Left forelimb (tissue), 1 donor: Measurements from ENCODE around the gene MYO18B.

Experiments
- DNase-seq: peaks from one replicate; pipeline ENCODE4 v3.0.0-alpha.2; 2018; ENCODE audit warnings: low spot score

Gene MYO18B

GRCh38 chr22:25828422-25828821 lies 86.4 kb downstream of the MYO18B start:
- DNase-seq = no peak

- DNase-seq = no peak
Observed at GRCh38 chr22:25829237-25829636, 87.2 kb downstream of the MYO18B start.

GRCh38 chr22:25829808-25830777 lies 88.1 kb downstream of the MYO18B start:
- no peak for DNase-seq

GRCh38 chr22:25833091-25833490 lies 91.1 kb downstream of the MYO18B start:
- no peak for DNase-seq

- no peak for DNase-seq
Observed at GRCh38 chr22:25833676-25834075, 91.7 kb downstream of the MYO18B start.

- DNase-seq = no peak
Observed at GRCh38 chr22:25834490-25834889, 92.5 kb downstream of the MYO18B start.

GRCh38 chr22:25835348-25835747 lies 93.4 kb downstream of the MYO18B start:
- DNase-seq = no peak

GRCh38 chr22:25837288-25837900 lies 95.4 kb downstream of the MYO18B start:
- no peak for DNase-seq

GRCh38 chr22:25838960-25839741 lies 97.2 kb downstream of the MYO18B start:
- no peak for DNase-seq

GRCh38 chr22:25839755-25840154 lies 97.8 kb downstream of the MYO18B start:
- DNase-seq = no peak

- no peak for DNase-seq
Observed at GRCh38 chr22:25840167-25840566, 98.2 kb downstream of the MYO18B start.

GRCh38 chr22:25840891-25841290 lies 98.9 kb downstream of the MYO18B start:
- DNase-seq = no peak

GRCh38 chr22:25841775-25842174 lies 99.8 kb downstream of the MYO18B start:
- DNase-seq = no peak

GRCh38 chr22:25843660-25844405 lies 101.8 kb downstream of the MYO18B start:
- DNase-seq = no peak

- DNase-seq = no peak
Observed at GRCh38 chr22:25844601-25845000, 102.6 kb downstream of the MYO18B start.

- no peak for DNase-seq
Observed at GRCh38 chr22:25845985-25846745, 104.2 kb downstream of the MYO18B start.

GRCh38 chr22:25847451-25847850 lies 105.5 kb downstream of the MYO18B start:
- DNase-seq = no peak

GRCh38 chr22:25848954-25849353 lies 107.0 kb downstream of the MYO18B start:
- no peak for DNase-seq

- no peak for DNase-seq
Observed at GRCh38 chr22:25849522-25849921, 107.5 kb downstream of the MYO18B start.

- DNase-seq = no peak
Observed at GRCh38 chr22:25852223-25852622, 110.2 kb downstream of the MYO18B start.

- no peak for DNase-seq
Observed at GRCh38 chr22:25853078-25853477, 111.1 kb downstream of the MYO18B start.
